H1 (cell line): ENCODE results near the gene COL19A1. TPM values are rescaled to one million over a fixed set of nuclear protein-coding genes. Genes with fewer than 3 reads are reported as not detected.

Experiments used
- CTCF ChIA-PET: fragments of 300-600 bp; sonication (Branson Sonifier 250); formaldehyde crosslinking; loops from one replicate; lab custom pipeline; 2021; ENCODE audit not compliant: partially characterized antibody; lab: Charles Lee
- POLR2A ChIA-PET: fragments of 300-600 bp; sonication (Branson Sonifier 250); formaldehyde crosslinking; loops from one replicate; lab custom pipeline; 2021; ENCODE audit warnings: inconsistent platforms; ENCODE audit not compliant: partially characterized antibody; lab: Charles Lee
- DNase-seq, 2 experiments: peaks; one replicate each; pipeline versions ENCODE4 v3.0.0 to v3.0.0-alpha.2; 2010 to 2022; ENCODE audit warnings: low spot score in 2 of 2, low read depth in 1 of 2, mixed read lengths in 1 of 2
- FAIRE-seq: peaks from 2 replicates; lab custom pipeline; 2011; peaks lifted over from hg19 to GRCh38; lab: Jason Lieb, UNC
- H2AFZ ChIP-seq: 2 replicates; pipeline ENCODE4 v1.8.1; 2012; ENCODE audit warnings: low read length, inconsistent platforms
- H2AK5ac ChIP-seq: 2 replicates; pipeline ENCODE4 v1.6.1; 2013; ENCODE audit warnings: low read depth, low read length
- H2BK120ac ChIP-seq: replicated peaks from 2 replicates; pipeline ENCODE3; 2013; ENCODE audit warnings: low read depth, low read length, inconsistent platforms
- H2BK12ac ChIP-seq: 2 replicates; pipeline ENCODE4 v1.6.1; 2013; ENCODE audit warnings: low read depth, low read length
- H2BK15ac ChIP-seq: 2 replicates; pipeline ENCODE4 v1.6.1; 2013; ENCODE audit warnings: low read length
- H2BK20ac ChIP-seq: 2 replicates; pipeline ENCODE4 v1.6.1; 2013; ENCODE audit warnings: low read length
- H2BK5ac ChIP-seq: 2 replicates; pipeline ENCODE4 v1.6.1; 2013; ENCODE audit warnings: low read depth, low read length
- H3K14ac ChIP-seq: 2 replicates; pipeline ENCODE4 v1.6.1; 2013; ENCODE audit warnings: inconsistent platforms; ENCODE audit not compliant: insufficient read length
- H3K18ac ChIP-seq: 2 replicates; pipeline ENCODE4 v1.6.1; 2013; ENCODE audit warnings: low read length; ENCODE audit errors: extremely low read depth
- H3K23ac ChIP-seq: 2 replicates; pipeline ENCODE4 v1.6.1; 2013; ENCODE audit warnings: inconsistent platforms; ENCODE audit not compliant: insufficient read length
- H3K23me2 ChIP-seq: 2 replicates; pipeline ENCODE4 v1.6.1; 2013; ENCODE audit warnings: low read depth, low read length
- H3K27ac ChIP-seq: 2 replicates; pipeline ENCODE4 v1.6.1; 2011; ENCODE audit warnings: low read depth, low read length, inconsistent platforms
- H3K27me3 ChIP-seq, 4 experiments: replicated peaks in 1 of 4; 1 replicate in 1 of 4; 2 replicates in 3 of 4; pipeline versions ENCODE4 v1.6.1 to v1.8.1; 2011 to 2013; ENCODE audit warnings: low read length in 3 of 4, mild to moderate bottlenecking in 3 of 4, inconsistent platforms in 2 of 4, mixed read lengths in 2 of 4, moderate library complexity in 1 of 4; ENCODE audit not compliant: control insufficient read depth in 3 of 4, insufficient read depth in 3 of 4; ENCODE audit errors: extremely low read depth in 1 of 4
- H3K36me3 ChIP-seq, 4 experiments: 2 replicates each; pipeline versions ENCODE4 v1.6.1 to v1.8.1; 2011 to 2013; ENCODE audit warnings: mild to moderate bottlenecking in 4 of 4, low read length in 3 of 4, moderate library complexity in 2 of 4, control low read depth in 1 of 4, inconsistent platforms in 1 of 4; ENCODE audit not compliant: insufficient read depth in 4 of 4, control insufficient read depth in 2 of 4
- H3K4ac ChIP-seq: replicated peaks from 2 replicates; pipeline ENCODE3; 2013; ENCODE audit warnings: low read length, low read depth, mixed read lengths, inconsistent platforms; ENCODE audit not compliant: insufficient read length
- H3K4me1 ChIP-seq, 4 experiments: replicated peaks in 1 of 4; 1 replicate in 1 of 4; 2 replicates in 3 of 4; pipeline versions ENCODE4 v1.6.1 to v1.8.1; 2011 to 2013; ENCODE audit warnings: low read length in 3 of 4, inconsistent platforms in 2 of 4, mixed read lengths in 1 of 4; ENCODE audit not compliant: insufficient read depth in 4 of 4, control insufficient read depth in 3 of 4
- H3K4me2 ChIP-seq, 2 experiments: 2 replicates each; pipeline versions ENCODE4 v1.6.1 to v1.8.1; 2011 to 2013; ENCODE audit warnings: low read depth in 2 of 2, low read length in 2 of 2, control low read depth in 1 of 2, inconsistent platforms in 1 of 2, mild to moderate bottlenecking in 1 of 2; ENCODE audit not compliant: insufficient read depth in 1 of 2
- H3K4me3 ChIP-seq, 4 experiments: fragments of 200-600, 300-600 bp in 1 of 4; sonication (generic), shearing (Covaris generic), sonication (Bioruptor Twin) in 1 of 4; 2 replicates each; pipeline versions ENCODE4 v1.5.1 to v1.8.1; 2011 to 2016; ENCODE audit warnings: low read length in 4 of 4, low read depth in 3 of 4, control low read depth in 2 of 4, inconsistent platforms in 2 of 4, mild to moderate bottlenecking in 2 of 4, mixed read lengths in 1 of 4, moderate library complexity in 1 of 4; ENCODE audit not compliant: insufficient read depth in 2 of 4; ENCODE audit errors: extremely low read depth in 1 of 4
- H3K56ac ChIP-seq: replicated peaks from 2 replicates; pipeline ENCODE3; 2013; ENCODE audit warnings: low read depth, mild to moderate bottlenecking, mixed read lengths, low read length, inconsistent platforms; ENCODE audit not compliant: insufficient read length
- H3K79me1 ChIP-seq: 2 replicates; pipeline ENCODE4 v1.6.1; 2013; ENCODE audit warnings: low read depth, low read length, control low read depth
- H3K79me2 ChIP-seq, 2 experiments: 2 replicates each; pipeline versions ENCODE4 v1.6.1 to v1.8.1; 2012 to 2013; ENCODE audit warnings: low read length in 2 of 2, mild to moderate bottlenecking in 2 of 2, inconsistent platforms in 1 of 2; ENCODE audit not compliant: insufficient read depth in 2 of 2, control insufficient read depth in 1 of 2
- H3K9ac ChIP-seq, 4 experiments: replicated peaks in 1 of 4; 1 replicate in 1 of 4; 2 replicates in 3 of 4; pipeline versions ENCODE4 v1.6.1 to v1.8.1; 2011 to 2013; ENCODE audit warnings: low read depth in 3 of 4, low read length in 3 of 4, control low read depth in 2 of 4, mild to moderate bottlenecking in 2 of 4, moderate library complexity in 2 of 4, inconsistent platforms in 1 of 4; ENCODE audit errors: extremely low read depth in 1 of 4
- H3K9me3 ChIP-seq, 2 experiments: 2 replicates each; pipeline versions ENCODE4 v1.6.1 to v1.8.1; 2012 to 2013; ENCODE audit warnings: mild to moderate bottlenecking in 2 of 2, moderate library complexity in 2 of 2, control low read depth in 1 of 2, inconsistent platforms in 1 of 2, low read depth in 1 of 2, low read length in 1 of 2, mixed read lengths in 1 of 2; ENCODE audit not compliant: insufficient read depth in 2 of 2
- H4K20me1 ChIP-seq, 2 experiments: replicated peaks in 1 of 2; 2 replicates each; pipeline versions ENCODE3 to v1.8.1; 2011 to 2013; ENCODE audit warnings: inconsistent platforms in 2 of 2, low read length in 2 of 2, mild to moderate bottlenecking in 1 of 2; ENCODE audit not compliant: insufficient read depth in 2 of 2, control insufficient read depth in 1 of 2
- H4K5ac ChIP-seq: 2 replicates; pipeline ENCODE4 v1.6.1; 2013; ENCODE audit warnings: low read length, low read depth, mixed read lengths, inconsistent platforms; ENCODE audit not compliant: insufficient read length
- H4K8ac ChIP-seq: 2 replicates; pipeline ENCODE4 v1.8.0; 2013; ENCODE audit warnings: mild to moderate bottlenecking, moderate library complexity, low read length, inconsistent platforms; ENCODE audit not compliant: insufficient read depth; ENCODE audit errors: extremely low read depth
- H4K91ac ChIP-seq: replicated peaks from 2 replicates; pipeline ENCODE3; 2013; ENCODE audit warnings: low read length, mixed read lengths, inconsistent platforms; ENCODE audit not compliant: insufficient read length
- BACH1 ChIP-seq: IDR thresholded peaks from 2 replicates; pipeline ENCODE4 v1.6.1; 2012; ENCODE audit warnings: low read length, improper control_type of control experiment
- BCL11A ChIP-seq, 2 experiments: IDR thresholded peaks; one replicate each; pipeline ENCODE4 v1.6.1; 2011; ENCODE audit warnings: low read depth in 2 of 2, low read length in 2 of 2, mild to moderate bottlenecking in 2 of 2
- BRCA1 ChIP-seq: IDR thresholded peaks from 2 replicates; pipeline ENCODE4 v1.6.1; 2012; ENCODE audit warnings: low read depth, low read length, improper control_type of control experiment
- CEBPB ChIP-seq: IDR thresholded peaks from 2 replicates; pipeline ENCODE4 v1.6.1; 2012; ENCODE audit warnings: low read depth, low read length
- CHD2 ChIP-seq: IDR thresholded peaks from 2 replicates; pipeline ENCODE4 v1.6.1; 2012; ENCODE audit warnings: low read length, improper control_type of control experiment
- GABPA ChIP-seq: IDR thresholded peaks from 2 replicates; pipeline ENCODE4 v1.6.1; 2011; ENCODE audit warnings: mild to moderate bottlenecking, low read length, moderate library complexity, borderline replicate concordance; ENCODE audit not compliant: insufficient read depth
- JUND ChIP-seq: IDR thresholded peaks from 2 replicates; pipeline ENCODE4 v1.6.1; 2011; ENCODE audit warnings: mild to moderate bottlenecking, improper control_type of control experiment, low read length
- KDM1A ChIP-seq: fragments of 200-600, 300-600 bp; sonication (generic); IDR thresholded peaks from 2 replicates; pipeline ENCODE4 v1.7.1; 2016; ENCODE audit warnings: mild to moderate bottlenecking, low read length, borderline replicate concordance
- MAFK ChIP-seq: IDR thresholded peaks from 2 replicates; pipeline ENCODE4 v1.6.1; 2012; ENCODE audit warnings: low read depth, mild to moderate bottlenecking, improper control_type of control experiment, low read length
- POU5F1 ChIP-seq: IDR thresholded peaks from 2 replicates; pipeline ENCODE4 v1.6.1; 2011; ENCODE audit warnings: low read depth, mild to moderate bottlenecking, low read length, moderate library complexity
- RBBP5 ChIP-seq: IDR thresholded peaks from 2 replicates; pipeline ENCODE4 v1.7.1; 2012; ENCODE audit warnings: low read depth, mild to moderate bottlenecking, inconsistent platforms, low read length, moderate library complexity, borderline replicate concordance
- RXRA ChIP-seq: IDR thresholded peaks from 2 replicates; pipeline ENCODE4 v1.6.1; 2011; ENCODE audit warnings: low read depth, mild to moderate bottlenecking, low read length, moderate library complexity; ENCODE audit not compliant: insufficient read depth
- SIN3A ChIP-seq, 2 experiments: IDR thresholded peaks in 1 of 2; conservative IDR thresholded peaks in 1 of 2; 2 replicates each; pipeline ENCODE4 v1.6.1; 2011 to 2012; ENCODE audit warnings: low read length in 2 of 2, improper control_type of control experiment in 1 of 2, low read depth in 1 of 2, mild to moderate bottlenecking in 1 of 2
- SP2 ChIP-seq: IDR thresholded peaks from 2 replicates; pipeline ENCODE4 v1.6.1; 2012; ENCODE audit warnings: mild to moderate bottlenecking, low read length, inconsistent platforms
- SRF ChIP-seq: IDR thresholded peaks from 2 replicates; pipeline ENCODE4 v1.6.1; 2011; ENCODE audit warnings: mild to moderate bottlenecking, low read depth, low read length, moderate library complexity
- TAF1 ChIP-seq: IDR thresholded peaks from 2 replicates; pipeline ENCODE4 v1.6.1; 2011; ENCODE audit warnings: mild to moderate bottlenecking, low read depth, low read length
- WGBS, 2 experiments: shearing (Covaris generic) in 1 of 2; methylation state at CpG; one replicate each; pipeline versions ENCODE4 v1.1.6 to v1.1.7; 2013 to 2015; ENCODE audit warnings: low lambda C conversion rate in 2 of 2, mixed read lengths in 2 of 2, inconsistent platforms in 1 of 2, low coverage in 1 of 2, missing lambda C conversion rate in 1 of 2; ENCODE audit not compliant: insufficient replicate concordance in 2 of 2, insufficient coverage in 1 of 2, insufficient read length in 1 of 2; ENCODE audit errors: extremely low coverage in 1 of 2, missing lambda C conversion rate in 1 of 2; 5-methylcytosine and 5-hydroxymethylcytosine counted together
- polyA plus RNA-seq, 7 experiments: library from polyadenylated mRNA; depleted of rRNA in 3 of 7; stranded (reverse) in 5 of 7; unstranded in 2 of 7; fragments of >200 nt in 5 of 7; fragments of 200-250 nt in 2 of 7; gene quantifications; 1 replicate in 5 of 7; 2 replicates in 1 of 7; 4 replicates in 1 of 7; pipeline versions ENCODE4 v1.2.1 to v1.2.3, GENCODE V29; 2011 to 2013; ENCODE audit warnings: missing spikeins in 2 of 7, mixed read lengths in 2 of 7
- total RNA-seq: library from RNA; stranded (reverse); fragmentation: NEBNext Ultra II Directional; extraction: Animal tissue kit (Norgen Biotek cat#: 25700); gene quantifications from 2 replicates; pipeline ENCODE4 v1.2.1, GENCODE V29; 2021

COL19A1 gene
- total and polyA plus RNA-seq, 2 of the 8 experiments (the other 6 are each of a cell fraction or from before 2014, with no cell fraction given) = not detected

DNA sequence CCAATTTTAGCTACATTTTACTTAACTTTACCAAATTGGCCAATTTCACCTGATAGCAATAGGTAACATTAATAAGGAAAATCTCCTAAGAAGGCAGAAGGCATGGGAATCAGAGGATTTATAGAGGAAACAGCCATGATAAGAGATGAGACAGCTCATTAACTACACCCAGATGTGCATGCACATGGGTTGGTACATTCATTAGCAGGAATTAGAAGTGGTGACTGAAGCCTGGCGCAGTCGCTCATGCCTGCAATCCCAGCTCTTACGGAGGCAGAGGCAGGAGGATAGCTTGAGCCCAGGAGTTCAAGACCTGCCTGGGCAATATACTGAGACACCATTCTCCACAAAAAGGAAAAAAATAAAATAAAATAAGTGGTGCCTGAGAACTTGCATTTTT is 263.0 kb downstream of the COL19A1 start:
- Histone ChIP-seq H3K27me3 (no peaks in the 10 kb centered on the region), H4K20me1 (no peaks in the 10 kb centered on the region), H2BK20ac (no peak overlapping the region), H4K8ac (no peak overlapping the region), H3K4me2 (no peak overlapping the region), H4K91ac (no peak overlapping the region), H3K9ac (no peak overlapping the region), H3K56ac (no peak overlapping the region), H3K4me1 (no peaks in the 10 kb centered on the region), H3K4ac (no peak overlapping the region), H3K27ac (no peak overlapping the region), H2BK5ac (no peak overlapping the region), H2BK15ac (no peak overlapping the region), H3K79me1 (no peaks in the 10 kb centered on the region), H3K14ac (no peak overlapping the region), H3K23ac (no peak overlapping the region), H3K23me2 (no peaks in the 10 kb centered on the region), H2AFZ (no peak overlapping the region), H3K79me2 (no peaks in the 10 kb centered on the region), H3K18ac (no peak overlapping the region; the same call in 1 of the 2 replicates), H2BK120ac (no peak overlapping the region), H3K9me3 (no peaks in the 10 kb centered on the region), H4K5ac (no peak overlapping the region), H3K36me3 (no peaks in the 10 kb centered on the region), H3K4me3 (no peak overlapping the region), H2AK5ac (no peak overlapping the region), H2BK12ac (no peak overlapping the region)
- 96% methylated on average over 3 of the region's 3 CpGs; no CpG with 5 or more reads in 1 of the 2 experiments for WGBS, 2 experiments
- POLR2A ChIA-PET = no interaction called here
- DNase-seq (no peak), FAIRE-seq (no peak)
- CTCF ChIA-PET = interaction anchor here (1.0 kb wide), 2 partner anchors 16 to 21 kb away, joined by 3 read pairs; no protein-coding TSS in a partner anchor
- TF ChIP-seq KDM1A (no peak), POU5F1 (no peak), CHD2 (no peak), BCL11A (IDR thresholded peaks at IDR 0.05; ENCODE audit: low read depth in 2 of 2, low read length in 2 of 2) (no peak), CEBPB (no peak), SRF (no peak), MAFK (no peak), SIN3A (conservative IDR thresholded peaks at IDR 0.05 in 1 of 2, IDR thresholded peaks at IDR 0.05 in 1 of 2; ENCODE audit: low read depth in 1 of 2, low read length in 2 of 2) (no peak), TAF1 (no peak), GABPA (no peak), RBBP5 (no peak), BRCA1 (no peak), SP2 (no peak), BACH1 (no peak), RXRA (no peak), JUND (no peak)
